HepG2 (cell line): ENCODE results near the gene TMEM80. TPM values are rescaled to one million over a fixed set of nuclear protein-coding genes. Genes with fewer than 3 reads are reported as not detected.

ENCODE experiments used
- FOXM1 ChIP-seq: sonication (generic); formaldehyde crosslinking; IDR thresholded peaks from 2 replicates; pipeline ENCODE4 v1.5.0; 2020; ENCODE audit warnings: missing genetic modification reagents
- NR1H2 ChIP-seq: sonication (generic); formaldehyde crosslinking; IDR thresholded peaks from 2 replicates; pipeline ENCODE4 v1.8.1; 2022; ENCODE audit warnings: low read depth, missing genetic modification reagents, borderline replicate concordance
- ZMYM3 ChIP-seq: sonication (generic); formaldehyde crosslinking; IDR thresholded peaks from 2 replicates; pipeline ENCODE4 v1.5.1; 2020; ENCODE audit warnings: mild to moderate bottlenecking, missing genetic modification reagents
- ZNF33A ChIP-seq: sonication (generic); formaldehyde crosslinking; IDR thresholded peaks from 2 replicates; pipeline ENCODE4 v1.5.1; 2020; ENCODE audit warnings: missing genetic modification reagents, mild to moderate bottlenecking, moderate library complexity, borderline replicate concordance
- ZNF83 ChIP-seq: sonication (generic); formaldehyde crosslinking; IDR thresholded peaks from 2 replicates; pipeline ENCODE4 v1.4.0; 2020; ENCODE audit warnings: missing genetic modification reagents, mild to moderate bottlenecking, borderline replicate concordance
- polyA plus RNA-seq, 8 experiments: library from polyadenylated mRNA; depleted of rRNA in 3 of 8; stranded (reverse) in 7 of 8; unstranded in 1 of 8; fragments of >200 nt; fragmentation: Illumina TruSeq in 4 of 8; extraction: Trizol in 4 of 8; gene quantifications; 2 replicates each; pipeline versions ENCODE4 v1.2.1 to v1.2.3, GENCODE V29; 2011 to 2016; ENCODE audit warnings: low read depth in 4 of 8, missing spikeins in 1 of 8, mixed read lengths in 1 of 8; ENCODE audit not compliant: insufficient read depth in 1 of 8
- total RNA-seq, 5 experiments: library from RNA; depleted of rRNA; stranded (reverse); fragments of >200 nt; fragmentation: Illumina TruSeq; extraction: Trizol; gene quantifications; 2 replicates each; pipeline ENCODE4 v1.2.3, GENCODE V29; 2016; ENCODE audit warnings: low read depth in 1 of 5
- TF ChIP-seq, protein P1 (sequence below): sonication (generic); formaldehyde crosslinking; conservative IDR thresholded peaks from 2 replicates; pipeline ENCODE4 v1.4.0; 2020; ENCODE audit warnings: mild to moderate bottlenecking, missing genetic modification reagents, moderate library complexity
- TF ChIP-seq, protein P2 (sequence below): sonication (generic); formaldehyde crosslinking; IDR thresholded peaks from 2 replicates; pipeline ENCODE4 v1.5.1; 2020; ENCODE audit warnings: missing genetic modification reagents, mild to moderate bottlenecking, borderline replicate concordance
- TF ChIP-seq, protein P3 (sequence below): sonication (generic); formaldehyde crosslinking; IDR thresholded peaks from 2 replicates; pipeline ENCODE4 v1.4.0; 2020; ENCODE audit warnings: missing genetic modification reagents
- TF ChIP-seq, protein P4 (sequence below): sonication (generic); formaldehyde crosslinking; IDR thresholded peaks from 2 replicates; pipeline ENCODE4 v1.9.0; 2021; ENCODE audit warnings: missing genetic modification reagents, borderline replicate concordance
- TF ChIP-seq, protein P5 (sequence below): IDR thresholded peaks from 2 replicates; pipeline ENCODE4 v1.6.1; 2016; ENCODE audit warnings: mild to moderate bottlenecking
- TF ChIP-seq, protein P6 (sequence below): sonication (generic); formaldehyde crosslinking; IDR thresholded peaks from 2 replicates; pipeline ENCODE4 v1.8.1; 2023; ENCODE audit warnings: mild to moderate bottlenecking, missing genetic modification reagents
- TF ChIP-seq, protein P7 (sequence below): sonication (generic); formaldehyde crosslinking; IDR thresholded peaks from 2 replicates; pipeline ENCODE4 v1.4.0; 2020; ENCODE audit warnings: missing genetic modification reagents, mild to moderate bottlenecking, borderline replicate concordance

TMEM80 gene
- total and polyA plus RNA-seq, 2 of the 13 experiments (the other 11 are each of a cell fraction or from before 2014, with no cell fraction given) = 5.6 to 17.1 TPM

DNA sequence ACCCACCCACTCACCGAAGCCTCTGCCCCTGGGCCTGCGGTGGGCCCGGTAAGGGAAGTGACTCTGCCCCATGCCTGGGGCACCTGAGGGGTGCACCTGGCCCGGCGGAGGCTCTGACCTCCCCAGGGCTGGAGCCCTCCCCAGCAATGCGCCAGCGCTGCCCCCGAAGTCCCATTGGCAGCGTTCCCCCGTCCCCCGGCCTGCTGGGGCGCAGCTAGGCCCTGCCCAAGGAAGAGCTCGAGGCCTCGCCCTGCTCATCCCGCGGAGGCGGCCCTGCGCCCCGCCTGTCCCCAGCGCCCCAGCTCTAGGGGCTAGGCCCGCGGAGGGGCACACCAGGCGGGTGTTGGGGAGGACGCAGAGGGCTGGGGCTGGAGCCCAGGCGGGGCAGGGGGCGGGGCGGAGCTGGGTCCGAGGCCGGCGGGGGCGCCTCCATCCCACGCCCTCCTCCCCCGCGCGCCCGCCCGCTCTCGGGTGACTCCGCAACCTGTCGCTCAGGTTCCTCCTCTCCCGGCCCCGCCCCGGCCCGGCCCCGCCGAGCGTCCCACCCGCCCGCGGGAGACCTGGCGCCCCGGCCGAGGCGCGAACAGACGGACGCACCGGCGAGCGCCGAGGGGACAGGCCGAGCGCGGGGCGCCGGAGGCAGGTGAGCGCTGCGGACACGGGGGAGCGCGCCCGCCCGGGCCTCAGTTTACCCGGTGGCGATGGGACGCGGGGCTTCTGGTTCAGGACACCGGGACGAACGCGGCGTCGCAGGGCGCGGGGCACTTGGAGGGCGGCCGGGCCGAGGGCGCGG, 10.2 kb downstream of the TMEM80 start, which contains the start of gene EPS8L2 (continued):
- TF ChIP-seq, protein P1, sequence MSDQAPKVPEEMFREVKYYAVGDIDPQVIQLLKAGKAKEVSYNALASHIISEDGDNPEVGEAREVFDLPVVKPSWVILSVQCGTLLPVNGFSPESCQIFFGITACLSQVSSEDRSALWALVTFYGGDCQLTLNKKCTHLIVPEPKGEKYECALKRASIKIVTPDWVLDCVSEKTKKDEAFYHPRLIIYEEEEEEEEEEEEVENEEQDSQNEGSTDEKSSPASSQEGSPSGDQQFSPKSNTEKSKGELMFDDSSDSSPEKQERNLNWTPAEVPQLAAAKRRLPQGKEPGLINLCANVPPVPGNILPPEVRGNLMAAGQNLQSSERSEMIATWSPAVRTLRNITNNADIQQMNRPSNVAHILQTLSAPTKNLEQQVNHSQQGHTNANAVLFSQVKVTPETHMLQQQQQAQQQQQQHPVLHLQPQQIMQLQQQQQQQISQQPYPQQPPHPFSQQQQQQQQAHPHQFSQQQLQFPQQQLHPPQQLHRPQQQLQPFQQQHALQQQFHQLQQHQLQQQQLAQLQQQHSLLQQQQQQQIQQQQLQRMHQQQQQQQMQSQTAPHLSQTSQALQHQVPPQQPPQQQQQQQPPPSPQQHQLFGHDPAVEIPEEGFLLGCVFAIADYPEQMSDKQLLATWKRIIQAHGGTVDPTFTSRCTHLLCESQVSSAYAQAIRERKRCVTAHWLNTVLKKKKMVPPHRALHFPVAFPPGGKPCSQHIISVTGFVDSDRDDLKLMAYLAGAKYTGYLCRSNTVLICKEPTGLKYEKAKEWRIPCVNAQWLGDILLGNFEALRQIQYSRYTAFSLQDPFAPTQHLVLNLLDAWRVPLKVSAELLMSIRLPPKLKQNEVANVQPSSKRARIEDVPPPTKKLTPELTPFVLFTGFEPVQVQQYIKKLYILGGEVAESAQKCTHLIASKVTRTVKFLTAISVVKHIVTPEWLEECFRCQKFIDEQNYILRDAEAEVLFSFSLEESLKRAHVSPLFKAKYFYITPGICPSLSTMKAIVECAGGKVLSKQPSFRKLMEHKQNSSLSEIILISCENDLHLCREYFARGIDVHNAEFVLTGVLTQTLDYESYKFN (CRISPR knock-in tag) = no peak; the same call in 1 of the 2 replicates
- no peak for TF ChIP-seq ZNF33A (CRISPR knock-in tag)
- TF ChIP-seq ZMYM3 (CRISPR knock-in tag) = no peak
- TF ChIP-seq, protein P2, sequence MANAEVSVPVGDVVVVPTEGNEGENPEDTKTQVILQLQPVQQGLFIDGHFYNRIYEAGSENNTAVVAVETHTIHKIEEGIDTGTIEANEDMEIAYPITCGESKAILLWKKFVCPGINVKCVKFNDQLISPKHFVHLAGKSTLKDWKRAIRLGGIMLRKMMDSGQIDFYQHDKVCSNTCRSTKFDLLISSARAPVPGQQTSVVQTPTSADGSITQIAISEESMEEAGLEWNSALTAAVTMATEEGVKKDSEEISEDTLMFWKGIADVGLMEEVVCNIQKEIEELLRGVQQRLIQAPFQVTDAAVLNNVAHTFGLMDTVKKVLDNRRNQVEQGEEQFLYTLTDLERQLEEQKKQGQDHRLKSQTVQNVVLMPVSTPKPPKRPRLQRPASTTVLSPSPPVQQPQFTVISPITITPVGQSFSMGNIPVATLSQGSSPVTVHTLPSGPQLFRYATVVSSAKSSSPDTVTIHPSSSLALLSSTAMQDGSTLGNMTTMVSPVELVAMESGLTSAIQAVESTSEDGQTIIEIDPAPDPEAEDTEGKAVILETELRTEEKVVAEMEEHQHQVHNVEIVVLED (CRISPR knock-in tag) = no peak
- TF ChIP-seq, protein P3, sequence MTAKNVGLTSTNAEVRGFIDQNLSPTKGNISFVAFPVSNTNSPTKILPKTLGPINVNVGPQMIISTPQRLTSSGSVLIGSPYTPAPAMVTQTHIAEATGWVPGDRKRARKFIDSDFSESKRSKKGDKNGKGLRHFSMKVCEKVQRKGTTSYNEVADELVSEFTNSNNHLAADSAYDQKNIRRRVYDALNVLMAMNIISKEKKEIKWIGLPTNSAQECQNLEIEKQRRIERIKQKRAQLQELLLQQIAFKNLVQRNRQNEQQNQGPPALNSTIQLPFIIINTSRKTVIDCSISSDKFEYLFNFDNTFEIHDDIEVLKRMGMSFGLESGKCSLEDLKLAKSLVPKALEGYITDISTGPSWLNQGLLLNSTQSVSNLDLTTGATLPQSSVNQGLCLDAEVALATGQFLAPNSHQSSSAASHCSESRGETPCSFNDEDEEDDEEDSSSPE = no peak; the same call in 1 of the 2 replicates
- no peak for TF ChIP-seq NR1H2 (CRISPR knock-in tag)
- no peak for TF ChIP-seq FOXM1 (CRISPR knock-in tag)
- TF ChIP-seq, protein P4, sequence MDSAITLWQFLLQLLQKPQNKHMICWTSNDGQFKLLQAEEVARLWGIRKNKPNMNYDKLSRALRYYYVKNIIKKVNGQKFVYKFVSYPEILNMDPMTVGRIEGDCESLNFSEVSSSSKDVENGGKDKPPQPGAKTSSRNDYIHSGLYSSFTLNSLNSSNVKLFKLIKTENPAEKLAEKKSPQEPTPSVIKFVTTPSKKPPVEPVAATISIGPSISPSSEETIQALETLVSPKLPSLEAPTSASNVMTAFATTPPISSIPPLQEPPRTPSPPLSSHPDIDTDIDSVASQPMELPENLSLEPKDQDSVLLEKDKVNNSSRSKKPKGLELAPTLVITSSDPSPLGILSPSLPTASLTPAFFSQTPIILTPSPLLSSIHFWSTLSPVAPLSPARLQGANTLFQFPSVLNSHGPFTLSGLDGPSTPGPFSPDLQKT (CRISPR knock-in tag) = no peak
- TF ChIP-seq, protein P5, sequence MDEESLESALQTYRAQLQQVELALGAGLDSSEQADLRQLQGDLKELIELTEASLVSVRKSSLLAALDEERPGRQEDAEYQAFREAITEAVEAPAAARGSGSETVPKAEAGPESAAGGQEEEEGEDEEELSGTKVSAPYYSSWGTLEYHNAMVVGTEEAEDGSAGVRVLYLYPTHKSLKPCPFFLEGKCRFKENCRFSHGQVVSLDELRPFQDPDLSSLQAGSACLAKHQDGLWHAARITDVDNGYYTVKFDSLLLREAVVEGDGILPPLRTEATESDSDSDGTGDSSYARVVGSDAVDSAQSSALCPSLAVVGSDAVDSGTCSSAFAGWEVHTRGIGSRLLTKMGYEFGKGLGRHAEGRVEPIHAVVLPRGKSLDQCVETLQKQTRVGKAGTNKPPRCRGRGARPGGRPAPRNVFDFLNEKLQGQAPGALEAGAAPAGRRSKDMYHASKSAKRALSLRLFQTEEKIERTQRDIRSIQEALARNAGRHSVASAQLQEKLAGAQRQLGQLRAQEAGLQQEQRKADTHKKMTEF (CRISPR knock-in tag) = no peak
- TF ChIP-seq, protein P6, sequence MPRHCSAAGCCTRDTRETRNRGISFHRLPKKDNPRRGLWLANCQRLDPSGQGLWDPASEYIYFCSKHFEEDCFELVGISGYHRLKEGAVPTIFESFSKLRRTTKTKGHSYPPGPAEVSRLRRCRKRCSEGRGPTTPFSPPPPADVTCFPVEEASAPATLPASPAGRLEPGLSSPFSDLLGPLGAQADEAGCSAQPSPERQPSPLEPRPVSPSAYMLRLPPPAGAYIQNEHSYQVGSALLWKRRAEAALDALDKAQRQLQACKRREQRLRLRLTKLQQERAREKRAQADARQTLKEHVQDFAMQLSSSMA (CRISPR knock-in tag) = no peak
- TF ChIP-seq ZNF83 (CRISPR knock-in tag) = no peak
- TF ChIP-seq, protein P7, sequence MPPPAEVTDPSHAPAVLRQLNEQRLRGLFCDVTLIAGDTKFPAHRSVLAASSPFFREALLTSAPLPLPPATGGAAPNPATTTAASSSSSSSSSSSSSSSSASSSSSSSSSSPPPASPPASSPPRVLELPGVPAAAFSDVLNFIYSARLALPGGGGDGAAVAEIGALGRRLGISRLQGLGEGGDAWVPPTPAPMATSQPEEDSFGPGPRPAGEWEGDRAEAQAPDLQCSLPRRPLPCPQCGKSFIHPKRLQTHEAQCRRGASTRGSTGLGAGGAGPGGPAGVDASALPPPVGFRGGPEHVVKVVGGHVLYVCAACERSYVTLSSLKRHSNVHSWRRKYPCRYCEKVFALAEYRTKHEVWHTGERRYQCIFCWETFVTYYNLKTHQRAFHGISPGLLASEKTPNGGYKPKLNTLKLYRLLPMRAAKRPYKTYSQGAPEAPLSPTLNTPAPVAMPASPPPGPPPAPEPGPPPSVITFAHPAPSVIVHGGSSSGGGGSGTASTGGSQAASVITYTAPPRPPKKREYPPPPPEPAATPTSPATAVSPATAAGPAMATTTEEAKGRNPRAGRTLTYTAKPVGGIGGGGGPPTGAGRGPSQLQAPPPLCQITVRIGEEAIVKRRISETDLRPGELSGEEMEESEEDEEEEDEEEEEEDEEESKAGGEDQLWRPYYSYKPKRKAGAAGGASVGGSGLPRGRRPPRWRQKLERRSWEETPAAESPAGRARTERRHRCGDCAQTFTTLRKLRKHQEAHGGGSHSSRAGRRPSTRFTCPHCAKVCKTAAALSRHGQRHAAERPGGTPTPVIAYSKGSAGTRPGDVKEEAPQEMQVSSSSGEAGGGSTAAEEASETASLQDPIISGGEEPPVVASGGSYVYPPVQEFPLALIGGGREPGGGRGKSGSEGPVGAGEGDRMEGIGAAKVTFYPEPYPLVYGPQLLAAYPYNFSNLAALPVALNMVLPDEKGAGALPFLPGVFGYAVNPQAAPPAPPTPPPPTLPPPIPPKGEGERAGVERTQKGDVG (CRISPR knock-in tag) = no peak
